ENCODE measurements around the gene TAF11L4.
"Not testable (repeated sequence)": the region's sequence is repeated elsewhere in the genome, so short reads cannot be mapped to it uniquely, and the experiment has no call there.

GRCh38 chr5:17521501-17521900, at the start of gene TAF11L4:
- not testable (repeated sequence) for TF ChIP-seq ZKSCAN1 (IDR thresholded peaks at IDR 0.05; ENCODE audit: low read depth, low read length); SNRNP70 (optimal IDR thresholded peaks at IDR 0.05; ENCODE audit: low read depth, low read length); NRF1 (conservative IDR thresholded peaks at IDR 0.05 in 1 of 2, IDR thresholded peaks at IDR 0.05 in 1 of 2); GTF2F1 (IDR thresholded peaks at IDR 0.05; ENCODE audit: low read depth, low read length); HDAC2 (IDR thresholded peaks at IDR 0.05); ZNF324 (CRISPR knock-in tag; IDR thresholded peaks at IDR 0.05); EP300 (IDR thresholded peaks at IDR 0.05; ENCODE audit: low read length); POLR2AphosphoS2 (IDR thresholded peaks at IDR 0.05; ENCODE audit: low read length); RNF2 (IDR thresholded peaks at IDR 0.05)

All from K562 (cell line).